HepG2 (cell line): ENCODE data around the gene PPP4C.

ENCODE experiments used
- ATF1 ChIP-seq: IDR thresholded peaks from 2 replicates; pipeline ENCODE4 v1.6.1; 2016; ENCODE audit warnings: mild to moderate bottlenecking, control low read depth
- CTCF ChIP-seq: sonication (generic); formaldehyde crosslinking; IDR thresholded peaks from 2 replicates; pipeline ENCODE4 v1.5.0; 2020; ENCODE audit warnings: mild to moderate bottlenecking, missing genetic modification reagents, moderate library complexity
- DMAP1 ChIP-seq: IDR thresholded peaks from 2 replicates; pipeline ENCODE4 v1.6.1; 2016
- ESRRA ChIP-seq: sonication (generic); formaldehyde crosslinking; IDR thresholded peaks from 2 replicates; pipeline ENCODE4 v1.5.1; 2020; ENCODE audit warnings: mild to moderate bottlenecking, low read depth, missing genetic modification reagents
- EZH2 ChIP-seq: conservative IDR thresholded peaks from 2 replicates; pipeline ENCODE4 v1.6.1; 2012; ENCODE audit warnings: mild to moderate bottlenecking, low read depth, low read length, moderate library complexity
- HINFP ChIP-seq: sonication (generic); formaldehyde crosslinking; IDR thresholded peaks from 2 replicates; pipeline ENCODE4 v1.4.0; 2020; ENCODE audit warnings: low read depth, mild to moderate bottlenecking, missing genetic modification reagents
- KMT2A ChIP-seq: sonication (generic); formaldehyde crosslinking; IDR thresholded peaks from 2 replicates; pipeline ENCODE4 v1.4.0; 2020; ENCODE audit warnings: missing genetic modification reagents
- NR2C2 ChIP-seq: sonication (generic); formaldehyde crosslinking; IDR thresholded peaks from 2 replicates; pipeline ENCODE4 v1.4.0; 2020; ENCODE audit warnings: missing genetic modification reagents, mild to moderate bottlenecking, moderate library complexity, borderline replicate concordance
- POLR2A ChIP-seq, 2 experiments: IDR thresholded peaks; 2 replicates each; pipeline ENCODE4 v1.6.1; 2011; ENCODE audit warnings: low read depth in 2 of 2, low read length in 2 of 2, mild to moderate bottlenecking in 1 of 2, moderate library complexity in 1 of 2; ENCODE audit not compliant: insufficient read depth in 1 of 2
- SMAD1 ChIP-seq: sonication (generic); formaldehyde crosslinking; IDR thresholded peaks from 2 replicates; pipeline ENCODE4 v1.4.0; 2020; ENCODE audit warnings: missing genetic modification reagents, low read depth, mild to moderate bottlenecking, borderline replicate concordance
- SMARCC2 ChIP-seq: fragments of 450-650 bp; IDR thresholded peaks from 2 replicates; pipeline ENCODE4 v1.6.1; 2017; ENCODE audit warnings: antibody characterized with exemption, mild to moderate bottlenecking
- THRA ChIP-seq: sonication (generic); formaldehyde crosslinking; IDR thresholded peaks from 2 replicates; pipeline ENCODE4 v1.4.0; 2020; ENCODE audit warnings: missing genetic modification reagents, borderline replicate concordance
- ZBTB33 ChIP-seq: sonication (generic); formaldehyde crosslinking; IDR thresholded peaks from 2 replicates; pipeline ENCODE4 v1.4.0; 2020; ENCODE audit warnings: missing genetic modification reagents
- ZNF326 ChIP-seq: sonication (generic); formaldehyde crosslinking; IDR thresholded peaks from 2 replicates; pipeline ENCODE4 v1.4.0; 2020; ENCODE audit warnings: missing genetic modification reagents, borderline replicate concordance

GRCh38 chr16:30104492-30104891 is 28.7 kb downstream of the PPP4C start:
- TF ChIP-seq SMAD1 (no peak), KMT2A (CRISPR knock-in tag) (no peak), DMAP1 (CRISPR knock-in tag) (no peak), EZH2 (no peak), THRA (CRISPR knock-in tag) (no peak), ATF1 (no peak), ZNF326 (CRISPR knock-in tag) (no peak), CTCF (CRISPR knock-in tag) (no peak), ZBTB33 (CRISPR knock-in tag) (no peak), POLR2A (IDR thresholded peaks at IDR 0.05; ENCODE audit: insufficient read depth in 1 of 2, low read depth in 2 of 2, low read length in 2 of 2) (no peak), HINFP (CRISPR knock-in tag) (no peak), ESRRA (CRISPR knock-in tag) (no peak), SMARCC2 (no peak), NR2C2 (CRISPR knock-in tag) (no peak)
